Aorta (tissue), 5 donors: ENCODE data around the gene PRRT1. TPM values are rescaled to one million over a fixed set of nuclear protein-coding genes. Genes with fewer than 3 reads are reported as not detected.
"Not testable (repeated sequence)": the region's sequence is repeated elsewhere in the genome, so short reads cannot be mapped to it uniquely, and the experiment has no call there.

Source experiments
- ATAC-seq: fragments of 200-7000 bp; cut with Tn5 transposase; one replicate; pipeline ENCODE4 v1.9.1; 2022; ENCODE audit warnings: moderate library complexity; ENCODE audit not compliant: low FRiP score
- DNase-seq, 2 donors: peaks; one replicate each; pipeline ENCODE4 v3.0.0-alpha.2; 2020
- H3K27ac ChIP-seq, 2 donors: one replicate each; pipeline ENCODE4 v1.5.1; 2013; ENCODE audit warnings: low read length in 2 of 2, mild to moderate bottlenecking in 2 of 2, moderate library complexity in 2 of 2, control low read depth in 1 of 2, inconsistent platforms in 1 of 2, low read depth in 1 of 2
- H3K27me3 ChIP-seq, 2 donors: one replicate each; pipeline ENCODE4 v1.6.1; 2013; ENCODE audit warnings: control low read depth in 1 of 2, low read length in 1 of 2, mild to moderate bottlenecking in 1 of 2, moderate library complexity in 1 of 2; ENCODE audit not compliant: insufficient read depth in 2 of 2, control insufficient read depth in 1 of 2
- H3K36me3 ChIP-seq, 2 donors: one replicate each; pipeline ENCODE4 v1.6.1; 2013; ENCODE audit warnings: control low read depth in 1 of 2, low read length in 1 of 2, mild to moderate bottlenecking in 1 of 2; ENCODE audit not compliant: insufficient read depth in 2 of 2, control insufficient read depth in 1 of 2
- H3K4me1 ChIP-seq, 2 donors: one replicate each; pipeline ENCODE4 v1.6.1; 2013; ENCODE audit warnings: low read length in 2 of 2, control low read depth in 1 of 2, mild to moderate bottlenecking in 1 of 2, moderate library complexity in 1 of 2; ENCODE audit not compliant: insufficient read depth in 2 of 2, control insufficient read depth in 1 of 2
- H3K4me3 ChIP-seq, 2 donors: one replicate each; pipeline ENCODE4 v1.5.1; 2013; ENCODE audit warnings: low read length in 2 of 2, control low read depth in 1 of 2, mild to moderate bottlenecking in 1 of 2
- H3K9me3 ChIP-seq: one replicate; pipeline ENCODE4 v1.6.1; 2013; ENCODE audit warnings: mild to moderate bottlenecking, low read length; ENCODE audit not compliant: control insufficient read depth
- WGBS, 2 donors: extraction: QIAGEN DNeasy Blood & Tissue Kit; methylation state at CpG; one replicate each; pipeline ENCODE4 v1.1.7; 2013; 5-methylcytosine and 5-hydroxymethylcytosine counted together
- intact Hi-C, 2 donors: fragments of 100-400 bp; cut with DNase I; formaldehyde crosslinking; loops; one replicate each; pipeline versions ENCODE4 v1.14.2 to v1.15.0; 2022
- microRNA-seq, 2 donors: library from miRNA; unstranded; fragments of <30 nt; microRNA quantifications; one replicate each; pipeline ENCODE4 v1.2.0, GENCODE V29; 2020
- polyA plus RNA-seq, 2 donors: library from polyadenylated mRNA; stranded (reverse); fragments of 200-250 nt; gene quantifications; one replicate each; pipeline ENCODE4 v1.2.3, GENCODE V29; 2013
- total RNA-seq, 2 donors: library from RNA; stranded (reverse); fragmentation: NEBNext Ultra II Directional; extraction: Animal tissue kit (Norgen Biotek cat#: 25700); gene quantifications; one replicate each; pipeline ENCODE4 v1.2.1, GENCODE V29; 2021
- donor health status: healthy with polysubstance abuse.
- donor health status: Bipolar disorder and iron deficiency.
- donor health status: DM: no; HTN: no; CAD: no.
- donor health status: DM: no; HTN: no; CAD: no.
- donor health status: DM: yes; HTN: yes; CAD: no.

Gene PRRT1
- total and polyA plus RNA-seq, 4 donors: 3.6 to 12.5 (median 5.8) TPM

DNA sequence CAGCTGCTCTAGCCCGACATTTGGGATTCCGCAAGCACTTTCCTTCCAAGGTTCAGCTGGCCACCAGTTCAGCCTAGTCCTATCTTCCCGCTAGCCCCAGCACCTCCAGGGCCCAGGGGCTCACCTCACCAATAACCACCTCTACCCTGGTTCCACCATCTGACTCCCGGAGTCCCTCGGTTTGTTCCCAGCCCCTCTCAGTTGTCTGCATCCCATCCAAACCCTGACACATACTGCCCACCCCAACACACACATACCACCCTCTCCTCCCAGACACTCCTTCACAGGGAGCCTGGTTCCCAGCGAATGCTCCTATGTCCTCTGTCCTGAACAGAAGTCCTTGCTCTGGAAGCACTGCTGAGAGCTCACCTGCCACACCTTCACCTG lies 43.0 kb downstream of the PRRT1 start:
- intact Hi-C loops: no loop called here
- Histone ChIP-seq H3K27me3 (no peaks in the 10 kb centered on the region), H3K4me1 (peaks cover 0 to 5% of the 10 kb centered on the region in 2 donors), H3K4me3 (peak overlapping the region in 1 of 2 donors; percentile 1), H3K36me3 (no peaks in the 10 kb centered on the region), H3K27ac (peak overlapping the region in 1 of 2 donors; percentile 4), H3K9me3 (no peaks in the 10 kb centered on the region)
- WGBS, 2 donors: 8 to 10% methylated on average over 6 of the region's 6 CpGs
- ATAC-seq (peak; percentile 20), DNase-seq (no peak)

DNA sequence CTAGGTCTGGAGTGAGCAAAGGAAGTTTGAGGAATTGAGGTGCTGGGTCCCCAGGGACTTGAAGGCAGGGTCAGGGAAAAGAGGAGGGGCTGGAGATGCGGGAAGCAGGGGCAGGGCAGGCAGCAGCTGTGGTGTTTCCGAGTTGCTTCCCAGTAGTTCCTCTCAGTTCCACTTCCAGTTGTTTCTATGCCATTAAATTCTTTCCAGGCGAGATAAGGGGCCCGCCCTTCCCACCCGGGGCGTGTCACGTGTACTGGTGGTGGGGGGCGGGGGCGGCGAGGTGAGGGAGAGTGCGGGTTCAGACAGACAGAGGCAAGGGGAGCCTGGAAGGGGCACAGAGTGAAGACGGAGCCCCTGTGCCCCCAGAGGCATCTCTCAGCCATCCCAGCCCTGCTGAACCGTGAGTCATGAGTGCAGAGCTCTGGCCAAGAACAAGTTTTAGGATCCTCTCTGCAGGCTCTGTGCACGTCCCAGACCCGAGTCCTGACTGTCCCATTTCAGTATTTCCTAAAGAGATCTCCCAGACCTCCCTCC lies 43.6 kb downstream of the PRRT1 start:
- H3K27me3 ChIP-seq: no peaks in the 10 kb centered on the region
- intact Hi-C loops: no loop called here
- H3K27ac ChIP-seq: peak overlapping the region; percentile 31 to 73
- H3K4me1 ChIP-seq: peaks cover 0 to 5% of the 10 kb centered on the region in 2 donors
- no peaks in the 10 kb centered on the region for H3K9me3 ChIP-seq
- WGBS, 2 donors: 0 to 2% methylated on average over 9 to 15 of the region's 15 CpGs
- ATAC-seq: peak; percentile 84
- peak overlapping the region in 1 of 2 donors; percentile 1 for H3K4me3 ChIP-seq
- DNase-seq: peak; percentile 75 to 85
- H3K36me3 ChIP-seq: no peaks in the 10 kb centered on the region

- no peaks in the 10 kb centered on the region for H3K27me3 ChIP-seq
- peaks cover 0 to 5% of the 10 kb centered on the region in 2 donors for H3K4me1 ChIP-seq
- no peaks in the 10 kb centered on the region for H3K36me3 ChIP-seq
- H3K4me3 ChIP-seq: no peak overlapping the region
- DNase-seq (peak; percentile 70 to 79), ATAC-seq (no peak)
- intact Hi-C loops: loop anchor here in 1 of 2 donors (2.0 kb wide), 1 partner anchor 15 kb away; no protein-coding TSS in a partner anchor
- peak overlapping the region in 1 of 2 donors; percentile 73 for H3K27ac ChIP-seq
- 6 to 14% methylated on average over 1 of the region's 1 CpG for WGBS, 2 donors
- no peaks in the 10 kb centered on the region for H3K9me3 ChIP-seq
Observed at GRCh38 chr6:32107406-32107805, 44.3 kb downstream of the PRRT1 start.

GRCh38 chr6:32105433-32105832 lies 46.3 kb downstream of the PRRT1 start:
- Histone ChIP-seq H3K36me3 (no peaks in the 10 kb centered on the region), H3K9me3 (no peaks in the 10 kb centered on the region), H3K4me3 (no peak overlapping the region), H3K4me1 (peaks cover 0 to 5% of the 10 kb centered on the region in 2 donors), H3K27ac (no peak overlapping the region), H3K27me3 (no peaks in the 10 kb centered on the region)
- intact Hi-C loops: no loop called here
- WGBS, 2 donors: 85 to 89% methylated on average over 4 of the region's 4 CpGs
- ATAC-seq: no peak
- DNase-seq: no peak

DNA sequence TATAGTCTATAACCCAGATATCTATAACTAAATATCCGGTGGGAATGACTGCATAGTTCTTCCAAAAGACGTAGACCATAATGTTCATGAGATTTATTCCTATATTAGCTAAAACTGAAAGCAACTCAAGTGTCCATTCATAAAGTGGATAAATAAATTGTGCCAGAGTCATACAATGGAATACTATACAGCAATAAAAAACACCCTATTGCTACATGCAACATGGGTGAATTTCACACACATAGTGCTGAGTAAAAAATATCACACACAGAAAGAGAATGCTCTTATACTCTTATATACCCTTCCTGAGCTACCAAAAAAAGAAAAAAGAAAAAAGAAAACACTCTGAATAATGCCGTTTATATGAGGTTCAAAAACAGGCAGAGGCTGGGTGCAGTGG lies 49.5 kb downstream of the PRRT1 start:
- Histone ChIP-seq H3K4me1 (no peaks in the 10 kb centered on the region), H3K4me3 (no peak overlapping the region), H3K9me3 (no peaks in the 10 kb centered on the region), H3K27me3 (no peaks in the 10 kb centered on the region), H3K27ac (no peak overlapping the region), H3K36me3 (no peaks in the 10 kb centered on the region)
- ATAC-seq (no peak), DNase-seq (no peak)
- intact Hi-C loops: no loop called here
- 94 to 95% methylated on average over 3 of the region's 3 CpGs for WGBS, 2 donors

DNA sequence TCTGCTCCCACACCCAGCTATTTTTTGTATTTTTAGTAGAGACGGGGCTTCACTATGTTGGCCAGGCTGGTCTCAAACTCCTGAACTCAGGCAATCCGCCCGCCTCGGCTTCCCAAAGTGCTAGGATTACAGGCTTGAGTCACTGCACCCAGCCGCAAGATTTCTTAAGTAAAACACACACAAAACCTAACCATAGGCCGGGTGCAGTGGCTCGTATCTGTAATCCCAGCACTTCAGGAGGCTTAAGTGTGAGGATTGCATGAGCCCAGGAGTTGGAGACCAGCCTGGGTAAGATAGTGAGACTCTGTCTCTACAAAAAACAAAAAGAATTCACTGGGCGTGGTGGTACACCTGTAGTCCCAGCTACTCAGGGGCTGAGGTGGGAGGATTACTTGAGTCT lies 51.5 kb downstream of the PRRT1 start:
- H3K9me3 ChIP-seq, H3K27me3 ChIP-seq, H3K27ac ChIP-seq, H3K4me3 ChIP-seq, H3K4me1 ChIP-seq, intact Hi-C loops, ATAC-seq, DNase-seq, H3K36me3 ChIP-seq: not testable (repeated sequence)
- 91 to 92% methylated on average over 8 of the region's 8 CpGs for WGBS, 2 donors

Small RNA genes within 50 kb of the gene (microRNA-seq; reads per million reads assigned to microRNA genes)
- 0.60 to 0.99 reads per million in 2 donors for gene MIR6721
- gene MIR6833: 0 to 2.0 reads per million in 2 donors

Other genes with a start within 250 kb of the PRRT1 start
- gene ZBTB12, start 249.9 kb downstream of the PRRT1 start, total RNA-seq: 1 to 10 TPM; 1.8 to 4.9 TPM
- 1 to 10 TPM; 1.2 to 3.4 TPM for gene ZBTB12, start 249.9 kb downstream of the PRRT1 start, polyA plus RNA-seq
- gene C2, start 224.2 kb downstream of the PRRT1 start, total RNA-seq: 10 to 100 TPM; 20.8 to 46.6 TPM
- 10 to 100 TPM in 1 of 2 donors, 1 to 10 TPM in 1; 5.6 to 16.7 TPM for gene C2, start 224.2 kb downstream of the PRRT1 start, polyA plus RNA-seq
- 100 to 1,000 TPM in 1 of 2 donors, 10 to 100 TPM in 1; 56.7 to 141 TPM for gene CFB, start 205.8 kb downstream of the PRRT1 start, total RNA-seq
- 10 to 100 TPM; 26.4 to 90.4 TPM for gene CFB, start 205.8 kb downstream of the PRRT1 start, polyA plus RNA-seq
- 10 to 100 TPM; 42.2 to 55.5 TPM for gene NELFE, start 193.0 kb downstream of the PRRT1 start, total RNA-seq
- gene NELFE, start 193.0 kb downstream of the PRRT1 start, polyA plus RNA-seq: 10 to 100 TPM; 61.9 to 71.5 TPM
- 10 to 100 TPM; 53.8 to 90.3 TPM for gene SKIC2, start 192.8 kb downstream of the PRRT1 start, total RNA-seq
- 100 to 1,000 TPM in 1 of 2 donors, 10 to 100 TPM in 1; 26.7 to 188 TPM for gene SKIC2, start 192.8 kb downstream of the PRRT1 start, polyA plus RNA-seq
- 10 to 100 TPM; 20.2 to 20.5 TPM for gene DXO, start 179.8 kb downstream of the PRRT1 start, total RNA-seq
- 10 to 100 TPM in 1 of 2 donors, 1 to 10 TPM in 1; 5.1 to 41.7 TPM for gene DXO, start 179.8 kb downstream of the PRRT1 start, polyA plus RNA-seq
- 100 to 1,000 TPM; 146 to 258 TPM for gene C4A, start 169.9 kb downstream of the PRRT1 start, total RNA-seq
- gene C4A, start 169.9 kb downstream of the PRRT1 start, polyA plus RNA-seq: 10 to 100 TPM in 1 of 2 donors, 1 to 10 TPM in 1; 7.4 to 43.6 TPM
- gene C4B, start 137.1 kb downstream of the PRRT1 start, total RNA-seq: 100 to 1,000 TPM; 149 to 225 TPM
- gene C4B, start 137.1 kb downstream of the PRRT1 start, polyA plus RNA-seq: 10 to 100 TPM; 10.8 to 49.3 TPM
- gene CYP21A2, start 113.5 kb downstream of the PRRT1 start, total RNA-seq: 1 to 10 TPM; 2.2 to 2.3 TPM
- gene CYP21A2, start 113.5 kb downstream of the PRRT1 start, polyA plus RNA-seq: 1 to 10 TPM in 1 of 2 donors, not detected in 1; 3.6 TPM
- 100 to 1,000 TPM; 146 to 441 TPM for gene TNXB, start 42.6 kb downstream of the PRRT1 start, total RNA-seq
- 10 to 100 TPM; 11.1 to 86.1 TPM for gene TNXB, start 42.6 kb downstream of the PRRT1 start, polyA plus RNA-seq
- 10 to 100 TPM; 56.2 to 90.9 TPM for gene ATF6B, start 23.7 kb downstream of the PRRT1 start, total RNA-seq
- gene ATF6B, start 23.7 kb downstream of the PRRT1 start, polyA plus RNA-seq: 10 to 100 TPM; 12.9 to 93.1 TPM
- gene FKBPL, start 21.7 kb downstream of the PRRT1 start, total RNA-seq: 1 to 10 TPM; 1.9 to 4.7 TPM
- 1 to 10 TPM; 3.4 to 4.8 TPM for gene FKBPL, start 21.7 kb downstream of the PRRT1 start, polyA plus RNA-seq
- gene PPT2, start 2.2 kb upstream of the PRRT1 start, total RNA-seq: 10 to 100 TPM; 26.0 to 37.6 TPM
- 10 to 100 TPM in 1 of 2 donors, 1 to 10 TPM in 1; 4.3 to 29.7 TPM for gene PPT2, start 2.2 kb upstream of the PRRT1 start, polyA plus RNA-seq
- gene EGFL8, start 12.7 kb upstream of the PRRT1 start, total RNA-seq: 10 to 100 TPM; 20.7 to 38.8 TPM
- 100 to 1,000 TPM in 1 of 2 donors, 1 to 10 TPM in 1; 3.9 to 138 TPM for gene EGFL8, start 12.7 kb upstream of the PRRT1 start, polyA plus RNA-seq
- gene AGPAT1, start 24.1 kb upstream of the PRRT1 start, total RNA-seq: 10 to 100 TPM; 36.2 to 41.7 TPM
- gene AGPAT1, start 24.1 kb upstream of the PRRT1 start, polyA plus RNA-seq: 10 to 100 TPM; 42.9 to 54.8 TPM
- gene RNF5, start 26.5 kb upstream of the PRRT1 start, total RNA-seq: 10 to 100 TPM; 35.0 to 44.5 TPM
- 100 to 1,000 TPM in 1 of 2 donors, 10 to 100 TPM in 1; 64.1 to 109 TPM for gene RNF5, start 26.5 kb upstream of the PRRT1 start, polyA plus RNA-seq
- gene AGER, start 32.3 kb upstream of the PRRT1 start, total RNA-seq: 10 to 100 TPM in 1 of 2 donors, 1 to 10 TPM in 1; 6.4 to 12.7 TPM
- gene AGER, start 32.3 kb upstream of the PRRT1 start, polyA plus RNA-seq: 10 to 100 TPM in 1 of 2 donors, 1 to 10 TPM in 1; 1.4 to 16.5 TPM
- 10 to 100 TPM; 66.0 to 91.2 TPM for gene PBX2, start 38.3 kb upstream of the PRRT1 start, total RNA-seq
- gene PBX2, start 38.3 kb upstream of the PRRT1 start, polyA plus RNA-seq: 10 to 100 TPM; 11.5 to 64.0 TPM
- 10 to 100 TPM; 20.1 to 26.2 TPM for gene GPSM3, start 40.7 kb upstream of the PRRT1 start, total RNA-seq
- gene GPSM3, start 40.7 kb upstream of the PRRT1 start, polyA plus RNA-seq: 10 to 100 TPM in 1 of 2 donors, 1 to 10 TPM in 1; 5.4 to 31.1 TPM
- gene NOTCH4, start 72.1 kb upstream of the PRRT1 start, total RNA-seq: 10 to 100 TPM; 35.2 to 64.4 TPM
- 1 to 10 TPM; 4.0 to 7.3 TPM for gene NOTCH4, start 72.1 kb upstream of the PRRT1 start, polyA plus RNA-seq
- not detected for gene TSBP1, start 220.0 kb upstream of the PRRT1 start, total RNA-seq
- not detected for gene TSBP1, start 220.0 kb upstream of the PRRT1 start, polyA plus RNA-seq